ENCODE measurements around the gene SH3BGRL2. TPM values are rescaled to one million over a fixed set of nuclear protein-coding genes. Genes with fewer than 3 reads are reported as not detected.

The SH3BGRL2 gene
- total RNA-seq, 1 experiment from 2014 or later, result 3.8 TPM

GRCh38 chr6:79731471-79731870 is 100.3 kb downstream of the SH3BGRL2 start:
- DNase-seq (no peak), ATAC-seq (no peak)
- Histone ChIP-seq H3K27me3 (ENCODE audit: low read length) (peaks cover 14% of the 10 kb centered on the region; the same call in 1 of the 2 replicates), H3F3A (ENCODE audit: low read length, unreplicated experiment) (no peaks in the 10 kb centered on the region), H3K9me2 (replicated peaks; ENCODE audit: low read length) (no peaks in the 10 kb centered on the region), H2AFZ (ENCODE audit: low read length) (no peak overlapping the region), H3K4me1 (ENCODE audit: insufficient read depth, low read length) (no peaks in the 10 kb centered on the region), H3K4me3 (ENCODE audit: low read length) (no peak overlapping the region), H3K9me3 (ENCODE audit: low read length) (no peaks in the 10 kb centered on the region), H3K36me3 (ENCODE audit: low read depth, low read length) (no peaks in the 10 kb centered on the region), H3K79me2 (ENCODE audit: low read length) (no peaks in the 10 kb centered on the region), H4K20me1 (ENCODE audit: low read length) (no peaks in the 10 kb centered on the region), H3K9ac (ENCODE audit: low read length) (no peak overlapping the region), H3K27ac (ENCODE audit: low read length) (no peak overlapping the region), H3K4me2 (ENCODE audit: low read length) (no peak overlapping the region)
- TF ChIP-seq EZH2phosphoT487 (IDR thresholded peaks at IDR 0.05; ENCODE audit: borderline replicate concordance, low read length) (no peak), CTCF (conservative IDR thresholded peaks at IDR 0.05; ENCODE audit: low read depth, low read length) (no peak), EZH2 (IDR thresholded peaks at IDR 0.05; ENCODE audit: low read length, unreplicated experiment) (no peak)
- ChIA-PET CTCF (no interaction called here), POLR2A (ENCODE audit: unreplicated experiment) (no interaction called here)
- intact Hi-C loops (cut with micrococcal nuclease), result no loop called here
- BruUV-seq (replicated peaks), result no TSS peak

- ChIA-PET POLR2A (ENCODE audit: unreplicated experiment) (no interaction called here), CTCF (no interaction called here)
- Histone ChIP-seq H3K9me3 (ENCODE audit: low read length) (no peaks in the 10 kb centered on the region), H4K20me1 (ENCODE audit: low read length) (no peaks in the 10 kb centered on the region), H3F3A (ENCODE audit: low read length, unreplicated experiment) (no peaks in the 10 kb centered on the region), H3K4me3 (ENCODE audit: low read length) (no peak overlapping the region), H3K9ac (ENCODE audit: low read length) (no peak overlapping the region), H3K79me2 (ENCODE audit: low read length) (no peaks in the 10 kb centered on the region), H3K27me3 (ENCODE audit: low read length) (peaks cover 14% of the 10 kb centered on the region; the same call in 1 of the 2 replicates), H3K4me1 (ENCODE audit: insufficient read depth, low read length) (no peaks in the 10 kb centered on the region), H3K9me2 (replicated peaks; ENCODE audit: low read length) (no peaks in the 10 kb centered on the region), H3K36me3 (ENCODE audit: low read depth, low read length) (no peaks in the 10 kb centered on the region), H3K27ac (ENCODE audit: low read length) (no peak overlapping the region), H2AFZ (ENCODE audit: low read length) (no peak overlapping the region), H3K4me2 (ENCODE audit: low read length) (no peak overlapping the region)
- BruUV-seq (replicated peaks), result no TSS peak
- DNase-seq (no peak), ATAC-seq (no peak)
- intact Hi-C loops (cut with micrococcal nuclease), result no loop called here
- TF ChIP-seq EZH2 (IDR thresholded peaks at IDR 0.05; ENCODE audit: low read length, unreplicated experiment) (no peak), CTCF (conservative IDR thresholded peaks at IDR 0.05; ENCODE audit: low read depth, low read length) (no peak), EZH2phosphoT487 (IDR thresholded peaks at IDR 0.05; ENCODE audit: borderline replicate concordance, low read length) (no peak)
Observed at GRCh38 chr6:79733388-79733787, 102.3 kb downstream of the SH3BGRL2 start.

GRCh38 chr6:79734374-79734773 is 103.2 kb downstream of the SH3BGRL2 start:
- Histone ChIP-seq H3K4me2 (ENCODE audit: low read length) (no peak overlapping the region), H3K4me3 (ENCODE audit: low read length) (no peak overlapping the region), H2AFZ (ENCODE audit: low read length) (no peak overlapping the region), H3K9ac (ENCODE audit: low read length) (no peak overlapping the region), H3K4me1 (ENCODE audit: insufficient read depth, low read length) (no peaks in the 10 kb centered on the region), H4K20me1 (ENCODE audit: low read length) (no peaks in the 10 kb centered on the region), H3K27me3 (ENCODE audit: low read length) (peaks cover 14% of the 10 kb centered on the region; the same call in 1 of the 2 replicates), H3K27ac (ENCODE audit: low read length) (no peak overlapping the region), H3F3A (ENCODE audit: low read length, unreplicated experiment) (no peaks in the 10 kb centered on the region), H3K9me3 (ENCODE audit: low read length) (no peaks in the 10 kb centered on the region), H3K36me3 (ENCODE audit: low read depth, low read length) (no peaks in the 10 kb centered on the region), H3K79me2 (ENCODE audit: low read length) (no peaks in the 10 kb centered on the region), H3K9me2 (replicated peaks; ENCODE audit: low read length) (no peaks in the 10 kb centered on the region)
- CTCF ChIA-PET, result no interaction called here
- ATAC-seq (no peak), DNase-seq (no peak)
- POLR2A ChIA-PET (ENCODE audit: unreplicated experiment), result no interaction called here
- no TSS peak for BruUV-seq (replicated peaks)
- intact Hi-C loops (cut with micrococcal nuclease), result no loop called here
- TF ChIP-seq CTCF (conservative IDR thresholded peaks at IDR 0.05; ENCODE audit: low read depth, low read length) (no peak), EZH2phosphoT487 (IDR thresholded peaks at IDR 0.05; ENCODE audit: borderline replicate concordance, low read length) (no peak), EZH2 (IDR thresholded peaks at IDR 0.05; ENCODE audit: low read length, unreplicated experiment) (no peak)

Data from PC-3 (cell line).